Measurements from ENCODE around the gene RAB29.
"Not testable (repeated sequence)": the region's sequence is repeated elsewhere in the genome, so short reads cannot be mapped to it uniquely, and the experiment has no call there.

RAB29 gene

DNA sequence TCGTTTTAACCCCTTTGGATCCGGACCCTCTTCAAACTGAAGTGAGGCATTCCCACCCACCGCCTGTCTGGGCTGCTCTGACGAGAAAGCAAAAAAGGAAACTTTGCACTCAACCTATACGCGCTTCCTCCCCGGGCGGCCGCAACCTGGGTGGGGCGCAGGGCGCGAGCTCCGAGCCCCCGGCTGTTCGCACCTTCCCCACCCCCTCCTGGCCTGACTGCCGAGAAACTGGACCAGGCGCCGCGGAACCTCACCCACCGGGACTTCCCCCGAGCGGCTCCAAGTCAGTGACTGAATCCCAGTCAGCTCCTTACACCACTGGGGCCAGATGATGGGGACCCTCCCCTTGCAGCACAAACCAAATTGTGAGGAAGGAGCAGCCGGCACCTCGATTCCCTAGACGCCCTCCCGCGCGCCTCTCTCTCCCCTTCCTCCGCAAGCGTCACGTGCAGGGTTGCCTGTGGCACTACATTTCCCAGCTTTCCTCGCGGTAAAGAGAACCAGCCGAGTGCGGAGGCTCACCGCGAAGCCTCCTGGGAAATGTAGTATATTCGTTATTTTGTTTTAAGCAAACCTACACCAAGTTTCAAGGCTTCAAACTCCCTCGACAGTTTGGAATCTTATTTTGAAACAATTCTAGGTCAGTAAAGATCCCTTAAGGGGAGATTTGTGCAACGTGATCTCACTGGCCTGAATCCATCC, at the start of gene RAB29:
Gene RAB29 (minus strand): TSS at position 468 of the 702 bp plus-strand sequence. CDS start 526 bp downstream, outside the sequence.
- peak; percentile 83 for DNase-seq (ENCODE audit: low read depth, low spot score)

DNA sequence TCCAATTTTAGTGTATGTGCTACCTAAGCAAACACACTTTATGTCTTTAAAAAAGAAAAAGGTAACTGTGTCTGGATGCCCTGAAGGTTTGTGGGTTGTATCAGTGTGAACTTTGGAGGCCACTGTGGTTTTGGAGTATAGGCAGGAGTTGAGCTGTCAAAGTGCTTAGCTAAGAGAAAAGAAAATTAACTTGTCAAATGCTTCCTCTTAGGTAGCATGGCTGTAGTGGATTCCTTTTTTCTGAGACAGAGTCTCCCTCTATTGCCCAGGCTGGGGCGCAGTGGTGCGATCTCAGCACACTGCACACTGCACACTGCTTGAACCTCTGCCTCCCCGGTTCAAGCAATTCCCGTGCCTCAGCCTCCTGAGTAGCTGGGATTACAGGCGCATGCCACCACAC, 48.9 kb upstream of the RAB29 start:
- DNase-seq (ENCODE audit: low read depth, low spot score) = no peak

- not testable (repeated sequence) for DNase-seq (ENCODE audit: low read depth, low spot score)
Measured at GRCh38 chr1:205823260-205823659, 48.0 kb upstream of the RAB29 start.

DNA sequence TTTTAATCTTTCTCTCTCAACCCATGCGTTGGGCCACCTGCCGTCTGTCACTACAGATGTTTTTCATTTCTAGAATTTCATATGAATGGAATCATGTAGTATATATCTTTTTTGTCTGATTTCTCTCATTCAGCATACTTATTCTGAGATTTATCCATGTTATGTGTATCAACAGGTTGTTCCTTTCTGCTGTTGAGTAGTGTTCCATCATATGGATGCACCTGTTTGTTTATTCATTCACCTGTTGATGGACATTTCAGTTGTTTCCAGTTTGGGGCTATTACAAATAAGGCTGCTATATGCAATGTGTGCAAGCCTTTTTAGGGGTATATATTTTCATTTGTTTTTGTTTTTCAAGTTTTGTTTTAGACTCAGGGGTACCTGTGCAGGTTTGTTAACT, 47.1 kb upstream of the RAB29 start:
- no peak for DNase-seq (ENCODE audit: low read depth, low spot score)

GRCh38 chr1:205817988-205818387, 42.7 kb upstream of the RAB29 start:
- DNase-seq (ENCODE audit: low read depth, low spot score) = no peak

DNA sequence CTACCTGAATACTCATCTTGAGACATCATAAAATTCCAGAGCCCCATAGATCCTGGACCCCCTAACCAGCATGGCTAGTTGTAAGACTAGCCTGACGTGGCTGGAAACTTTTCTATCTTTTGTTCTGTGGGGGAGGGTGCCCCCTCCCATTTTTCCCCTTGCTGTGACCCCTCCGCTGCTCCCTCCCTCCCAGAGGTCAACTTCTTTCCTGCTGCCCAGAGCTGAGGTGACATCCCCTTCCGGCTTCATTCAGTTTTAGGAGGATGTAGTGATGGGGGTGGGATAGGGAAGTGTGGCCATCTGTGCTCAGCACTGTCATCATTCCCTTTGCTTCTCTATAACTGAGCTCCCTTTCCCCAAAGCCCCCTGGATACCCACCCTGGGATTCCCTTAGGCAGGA, 42.1 kb upstream of the RAB29 start:
- DNase-seq (ENCODE audit: low read depth, low spot score) = no peak

DNA sequence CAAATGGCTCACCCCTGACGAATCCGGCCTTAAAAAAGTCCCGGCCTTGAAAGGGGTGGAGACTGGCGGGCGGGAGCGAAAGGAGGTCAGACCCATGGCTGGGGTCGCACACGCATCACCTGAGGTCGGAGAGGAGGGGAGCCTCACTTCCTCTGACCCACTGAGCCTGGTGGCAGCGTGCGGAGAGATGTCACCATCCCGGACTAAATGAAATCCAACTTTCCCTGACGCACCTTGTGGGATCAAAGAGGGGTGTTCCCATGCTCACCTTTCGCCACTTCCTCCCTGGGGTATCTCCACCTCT, 38.4 kb upstream of the RAB29 start:
- no peak for DNase-seq (ENCODE audit: low read depth, low spot score)

- DNase-seq (ENCODE audit: low read depth, low spot score) = peak; percentile 95
Measured at GRCh38 chr1:205812878-205813754, 37.8 kb upstream of the RAB29 start, which contains the start of gene SLC41A1. Gene SLC41A1 (minus strand): TSS chr1:205813198. CDS start chr1:205810441, 2,757 bp downstream.

DNA sequence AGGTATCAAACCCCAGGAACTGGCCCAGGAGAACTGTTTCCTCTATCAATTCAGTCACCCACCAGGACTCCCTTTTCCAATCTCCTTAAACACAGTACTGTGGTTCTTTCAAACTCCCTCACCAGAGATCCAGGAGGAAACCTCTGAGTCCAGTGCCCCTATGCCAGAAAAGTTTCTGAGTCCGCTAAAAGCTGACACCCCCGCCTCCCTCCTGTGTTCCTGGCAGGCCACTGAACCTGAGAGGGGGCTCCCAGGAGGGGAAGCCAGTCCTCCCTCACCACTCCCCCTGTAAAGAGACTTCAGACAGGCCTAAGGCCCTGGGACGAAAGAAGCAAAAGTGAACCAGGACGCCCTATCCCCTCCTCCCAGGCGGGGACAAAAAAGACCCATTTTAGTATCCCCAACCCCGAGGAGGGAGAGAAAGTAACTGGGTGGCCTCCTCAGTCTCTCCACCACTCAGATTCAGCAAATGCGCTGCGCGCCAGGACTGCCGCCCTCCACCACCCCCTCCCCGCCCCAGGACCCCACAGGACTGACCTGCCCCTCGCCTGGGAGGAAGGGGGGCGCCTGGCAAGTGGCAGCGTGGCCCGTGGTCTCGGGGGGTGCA, 37.1 kb upstream of the RAB29 start:
- peak; percentile 46 for DNase-seq (ENCODE audit: low read depth, low spot score)

DNA sequence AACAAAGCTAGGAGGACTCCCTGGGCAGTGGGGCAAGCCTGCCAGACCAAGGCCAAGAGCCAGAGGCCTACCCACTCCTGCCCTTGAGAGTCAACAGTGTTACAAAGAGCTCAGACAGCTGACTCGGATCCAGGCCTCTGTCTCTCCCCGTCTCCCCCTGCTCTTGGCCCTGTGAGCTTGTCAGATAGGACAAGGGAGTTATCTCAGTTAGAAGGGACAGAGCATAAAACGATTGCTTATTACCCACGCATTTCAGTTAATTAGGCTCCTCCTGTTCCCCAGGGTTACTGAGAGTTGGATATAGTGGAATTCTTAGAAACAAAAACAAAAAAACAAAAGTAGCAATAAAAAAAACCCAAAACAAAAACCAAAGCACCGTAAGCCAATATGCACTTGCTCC, 36.4 kb upstream of the RAB29 start:
- no peak for DNase-seq (ENCODE audit: low read depth, low spot score)

DNA sequence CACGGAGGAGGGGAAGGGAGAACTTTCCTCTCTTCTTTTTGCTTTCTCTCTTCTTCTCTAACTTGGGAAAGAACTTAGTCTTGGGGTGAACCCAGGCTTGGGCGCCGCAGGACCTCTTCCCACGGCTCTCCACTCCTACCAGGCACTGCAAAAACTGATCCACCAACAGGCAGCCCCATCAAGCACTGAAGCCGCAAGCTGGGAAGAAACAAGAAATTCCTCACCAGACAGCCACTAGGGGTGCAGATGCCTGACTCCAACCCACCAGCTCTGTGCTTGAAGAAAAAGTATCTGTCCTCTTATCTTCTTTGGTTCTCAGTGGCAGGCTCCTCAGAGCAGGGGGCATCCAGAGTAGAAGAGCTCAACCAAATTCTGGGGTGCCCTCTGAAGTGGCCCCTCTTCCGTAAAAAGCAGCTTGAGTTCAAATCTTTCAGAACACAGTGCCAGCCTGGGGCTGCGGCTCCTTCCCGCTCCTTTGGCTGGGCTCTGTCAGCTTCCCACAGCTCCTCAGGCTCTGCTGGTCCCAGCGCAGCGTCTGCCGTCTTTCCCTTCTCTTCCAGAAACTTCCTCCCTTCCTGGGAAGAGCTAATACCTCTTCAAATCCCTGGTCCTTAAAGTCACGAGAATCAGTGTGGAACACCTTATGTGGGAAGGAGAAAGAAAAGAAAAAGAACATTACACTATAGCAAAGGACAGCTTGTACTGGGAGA, 35.3 kb upstream of the RAB29 start:
- DNase-seq (ENCODE audit: low read depth, low spot score) = peak; percentile 62

GRCh38 chr1:205809942-205810345, 34.7 kb upstream of the RAB29 start:
- DNase-seq (ENCODE audit: low read depth, low spot score) = no peak

- DNase-seq (ENCODE audit: low read depth, low spot score) = no peak
Measured at GRCh38 chr1:205809469-205809868, 34.2 kb upstream of the RAB29 start.

DNA sequence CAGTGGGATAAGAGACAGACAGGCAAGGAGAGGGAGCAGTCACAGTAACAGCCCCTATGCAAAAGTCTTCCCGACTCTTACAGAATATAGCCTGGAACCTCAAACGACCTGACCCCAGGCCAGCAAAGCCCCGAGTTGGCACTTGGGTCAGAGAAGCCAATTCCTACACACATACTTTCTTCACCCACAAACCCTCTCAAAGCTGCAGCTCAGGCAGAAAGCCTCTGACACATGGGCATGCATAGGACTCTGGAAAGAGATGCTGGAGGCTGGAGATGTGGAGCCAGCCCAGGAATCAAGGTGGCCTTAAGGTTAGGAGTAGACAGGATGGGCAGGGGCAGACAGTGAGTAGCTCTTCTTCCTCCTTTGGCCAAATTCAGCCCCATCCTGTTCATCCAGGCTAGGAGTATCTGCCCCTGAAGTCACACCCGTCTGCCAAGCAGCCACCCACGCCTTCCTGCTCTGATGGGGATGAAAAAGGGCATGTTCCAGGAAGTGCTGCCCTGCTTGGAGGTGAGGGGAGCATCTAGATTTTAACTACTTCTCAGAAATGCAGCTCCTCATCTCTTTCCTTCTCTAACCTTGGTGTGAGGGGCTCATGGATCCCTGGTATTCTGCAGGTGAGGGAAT, 29.9 kb upstream of the RAB29 start:
- no peak for DNase-seq (ENCODE audit: low read depth, low spot score)

DNA sequence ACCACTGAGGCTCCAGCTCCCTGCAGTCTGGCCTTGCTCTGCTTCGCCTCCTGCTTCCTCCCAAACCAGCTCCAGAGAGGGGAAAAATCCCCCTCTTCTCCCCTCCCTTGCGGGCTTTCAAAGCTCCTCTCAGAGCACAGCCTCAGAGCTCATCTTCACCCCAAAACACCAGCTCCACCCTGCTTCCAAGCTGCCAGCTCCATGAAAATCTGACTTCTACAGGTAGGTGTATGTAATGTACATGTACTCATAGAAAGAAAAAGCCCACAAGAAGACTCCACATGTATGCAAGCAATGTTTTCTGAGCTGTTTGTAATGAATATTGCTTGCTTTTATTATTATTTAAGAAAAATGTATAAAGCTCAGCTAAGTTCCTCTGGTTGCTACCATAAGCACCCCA, 29.3 kb upstream of the RAB29 start:
- no peak for DNase-seq (ENCODE audit: low read depth, low spot score)

GRCh38 chr1:205803986-205804385, 28.7 kb upstream of the RAB29 start:
- no peak for DNase-seq (ENCODE audit: low read depth, low spot score)

GRCh38 chr1:205802060-205802459, 26.8 kb upstream of the RAB29 start:
- no peak for DNase-seq (ENCODE audit: low read depth, low spot score)

- DNase-seq (ENCODE audit: low read depth, low spot score) = no peak
Measured at GRCh38 chr1:205800981-205801703, 25.9 kb upstream of the RAB29 start.

DNA sequence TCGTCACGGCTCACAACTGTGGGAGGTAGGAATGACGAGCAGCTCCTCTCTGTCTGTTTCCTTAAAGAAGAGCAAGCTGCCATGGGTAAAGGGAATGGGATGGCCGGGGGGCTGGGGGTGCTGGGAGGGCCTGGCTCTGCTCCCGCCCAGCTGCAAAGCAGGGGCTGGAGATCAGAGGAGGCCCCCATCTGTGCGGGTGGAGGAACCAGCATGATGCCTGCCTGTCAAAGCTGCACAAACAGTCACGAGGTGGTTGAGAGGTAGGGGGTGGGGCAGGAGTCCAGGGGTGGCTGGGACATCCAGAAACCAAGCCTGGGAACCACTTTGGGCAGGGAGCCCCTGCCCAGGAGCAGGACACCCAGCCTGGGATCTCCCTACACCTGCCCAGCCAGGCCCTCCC, 25.1 kb upstream of the RAB29 start:
- DNase-seq (ENCODE audit: low read depth, low spot score) = peak; percentile 20

DNA sequence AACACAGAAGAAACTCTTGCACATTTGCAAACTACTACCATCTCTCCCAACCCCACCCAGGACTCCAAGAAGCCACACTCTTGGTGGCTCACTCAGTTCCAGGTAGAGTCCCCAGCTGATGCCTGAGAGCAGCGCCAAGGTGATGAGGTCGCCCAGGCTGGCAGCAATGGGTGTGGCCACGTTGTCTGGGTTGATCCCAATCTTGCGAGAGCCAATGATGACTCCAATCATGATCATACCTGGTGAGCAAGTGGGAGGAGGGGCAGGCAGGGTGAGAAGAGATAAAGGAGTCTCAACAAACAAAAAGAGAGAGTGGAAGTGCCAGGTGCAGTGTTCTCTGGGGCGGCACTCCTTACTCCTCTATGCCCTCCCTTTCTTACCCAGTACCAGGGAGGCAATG, 23.3 kb upstream of the RAB29 start:
- no peak for DNase-seq (ENCODE audit: low read depth, low spot score)

- DNase-seq (ENCODE audit: low read depth, low spot score) = no peak
Measured at GRCh38 chr1:205797168-205797567, 21.9 kb upstream of the RAB29 start.
